HS-5 (cell line): Measurements from ENCODE around the gene MGME1.
A peak's percentile ranks its signal among the peaks of the same experiment; 100 is the strongest.

ENCODE experiments used
- DNase-seq: peaks from one replicate; pipeline ENCODE4 v3.0.0-alpha.2; 2012; ENCODE audit warnings: low read depth

Gene MGME1

DNA sequence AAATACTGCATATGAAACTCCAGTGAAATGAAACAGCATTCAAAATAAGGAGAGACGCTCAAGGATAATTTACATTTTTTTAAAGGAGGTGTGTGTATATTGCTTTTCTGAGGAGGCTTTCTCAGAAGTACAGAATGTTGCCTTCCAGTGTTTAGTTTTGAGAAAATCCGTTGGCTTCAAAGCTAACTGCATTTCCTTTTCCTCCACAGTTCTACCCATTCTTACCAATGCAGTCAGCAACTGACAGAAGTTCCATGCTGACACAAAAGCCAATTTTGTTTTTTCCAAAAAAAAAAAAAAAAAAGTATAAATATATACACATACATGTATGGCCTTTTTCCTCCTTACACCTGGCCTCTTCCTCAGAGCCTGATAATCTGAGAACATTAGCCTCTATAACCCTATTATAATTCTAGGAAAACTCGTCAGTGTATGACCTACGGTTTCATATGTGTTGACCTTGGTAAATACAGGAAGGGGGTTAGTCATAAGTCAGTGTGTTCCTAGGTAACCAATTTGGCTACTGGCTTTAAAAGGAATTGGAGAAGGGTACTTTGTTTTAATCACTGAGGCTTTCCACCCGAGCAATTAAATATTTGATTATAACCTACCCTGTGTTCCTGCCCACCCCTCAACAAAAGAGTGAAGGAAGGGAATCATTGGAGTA lies 24.2 kb downstream of the MGME1 start:
- no peak for DNase-seq

DNA sequence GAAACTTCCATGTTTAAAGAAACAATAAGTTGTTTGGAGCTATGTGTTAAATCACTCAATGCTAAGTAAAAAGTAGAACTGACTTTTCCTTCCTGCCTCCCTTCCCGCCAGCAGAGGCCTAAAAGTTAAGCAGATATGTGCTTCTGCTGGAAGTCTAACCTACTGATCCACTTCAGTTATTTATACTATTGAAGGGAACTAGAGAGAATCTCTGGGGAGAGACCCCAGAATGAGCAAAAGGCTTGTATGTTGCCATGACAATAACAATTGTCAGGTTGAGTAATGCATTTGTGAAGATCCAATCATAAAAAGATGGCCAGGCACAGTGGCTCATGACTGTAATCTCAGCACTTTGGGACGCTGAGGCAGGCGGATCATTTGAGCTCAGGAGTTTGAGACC lies 24.7 kb downstream of the MGME1 start:
- no peak for DNase-seq

DNA sequence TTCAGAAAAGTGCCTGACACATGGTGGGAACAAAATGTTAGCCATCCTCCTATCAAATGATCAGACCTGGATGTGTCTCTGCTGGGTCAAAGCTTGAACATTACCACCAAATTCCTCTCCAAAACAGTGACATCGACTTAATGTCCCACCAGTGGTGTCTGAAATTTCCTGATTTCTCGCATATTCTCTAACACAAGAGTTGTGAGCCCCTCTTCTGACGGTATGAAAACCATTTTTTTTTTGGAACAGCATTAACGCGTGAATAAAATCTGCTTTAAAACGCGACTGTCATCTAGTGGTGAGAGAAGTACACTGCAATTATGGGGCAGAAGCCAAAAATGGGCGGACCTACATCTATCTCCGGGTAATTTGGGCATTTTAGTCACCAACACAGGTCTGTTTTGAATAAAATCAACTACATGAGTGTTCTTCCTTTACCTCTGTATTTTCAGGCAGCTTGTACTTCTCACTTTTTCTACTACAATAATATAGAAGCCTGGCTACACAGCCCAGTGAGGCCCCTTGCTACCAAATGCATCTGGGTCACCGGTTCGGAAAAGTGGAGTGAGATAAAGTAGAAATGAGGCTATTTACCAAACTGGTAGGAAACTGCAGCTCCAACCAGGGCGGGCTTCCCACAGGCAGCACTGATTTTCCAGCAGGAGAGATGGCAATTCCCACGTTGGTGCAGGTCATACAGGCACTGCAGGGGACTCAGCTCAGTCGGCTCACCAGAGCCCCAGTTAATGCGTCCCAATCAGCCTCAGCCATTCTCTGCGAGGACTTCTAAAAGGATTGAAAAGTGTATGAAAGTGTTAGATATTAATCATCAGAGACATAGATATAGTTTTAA lies 27.4 kb downstream of the MGME1 start:
- peak; percentile 42 for DNase-seq

DNA sequence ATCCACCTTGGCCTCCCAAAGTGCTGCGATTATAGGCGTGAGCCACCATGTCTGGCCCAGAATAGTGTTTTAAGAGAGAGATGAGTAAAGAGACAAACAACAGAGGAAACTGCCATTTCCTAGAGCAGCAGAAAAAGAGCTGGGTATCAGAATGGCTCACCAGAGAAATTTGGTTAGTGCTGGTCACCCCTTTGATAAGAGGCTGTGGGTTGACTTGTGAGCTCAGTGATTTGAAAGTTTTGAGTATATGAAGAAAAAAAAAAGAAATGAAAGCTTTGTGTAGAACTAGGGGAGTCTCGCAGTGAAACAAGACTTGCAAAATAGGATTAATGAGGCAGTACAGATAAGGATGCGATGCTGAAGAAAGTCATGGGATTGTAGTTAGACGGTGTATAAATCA lies 29.6 kb downstream of the MGME1 start:
- no peak for DNase-seq

DNA sequence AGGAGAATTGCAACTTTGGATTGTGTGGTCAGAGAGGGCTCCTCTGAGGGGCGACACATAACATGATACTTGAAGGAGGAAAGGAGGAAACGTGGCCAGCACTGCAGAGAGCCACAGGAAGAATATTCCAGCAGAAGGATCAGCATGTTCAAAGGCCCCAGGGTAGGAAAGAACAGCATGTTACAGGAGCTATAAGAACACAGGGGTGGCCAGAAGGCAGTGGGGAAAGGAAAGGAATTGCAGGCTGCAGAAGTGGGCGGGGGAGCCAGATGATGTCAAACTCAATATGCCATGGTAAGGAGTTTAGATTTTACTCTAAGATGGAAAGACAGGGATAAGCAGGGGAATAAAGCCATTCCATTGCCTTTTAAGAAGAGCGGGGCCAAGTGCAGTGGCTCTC lies 30.7 kb downstream of the MGME1 start:
- DNase-seq: no peak

DNA sequence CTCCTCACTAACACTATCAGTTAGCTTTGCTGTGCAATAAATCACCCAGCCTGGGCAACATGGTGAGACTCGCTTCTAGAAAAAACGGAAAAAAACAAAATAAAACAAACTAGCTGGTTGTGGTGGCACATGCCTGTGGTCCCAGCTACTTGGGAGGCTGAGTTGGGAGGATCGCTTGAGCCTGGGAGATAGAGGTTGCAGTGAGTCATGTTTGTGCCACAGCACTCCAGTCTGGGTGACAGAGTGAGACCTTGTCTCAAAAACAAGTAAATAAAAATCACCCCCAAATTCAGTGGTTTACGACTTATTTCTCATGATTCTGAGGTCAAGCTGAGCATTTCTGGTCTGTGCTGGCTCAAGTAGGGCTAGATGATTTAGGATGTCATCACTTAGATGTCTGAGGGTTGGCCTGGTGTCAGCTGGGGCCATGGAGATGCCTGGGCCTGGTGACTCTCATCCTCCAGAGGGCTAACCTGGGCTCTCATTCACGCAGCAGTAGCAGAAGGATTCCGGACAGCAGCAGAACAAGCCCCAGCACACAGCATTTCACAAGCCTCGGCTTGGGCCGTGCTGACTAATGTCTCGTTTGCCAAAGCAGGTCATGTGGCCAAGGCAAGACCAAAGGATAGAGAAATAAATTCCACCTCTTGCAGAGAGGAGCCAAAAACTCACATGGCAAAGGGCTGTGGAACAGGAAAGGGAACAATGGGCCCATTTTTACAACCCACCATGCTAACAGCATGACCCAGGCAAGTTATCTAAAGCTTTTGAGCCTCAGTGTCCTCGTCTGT lies 32.5 kb downstream of the MGME1 start:
- no peak for DNase-seq

DNA sequence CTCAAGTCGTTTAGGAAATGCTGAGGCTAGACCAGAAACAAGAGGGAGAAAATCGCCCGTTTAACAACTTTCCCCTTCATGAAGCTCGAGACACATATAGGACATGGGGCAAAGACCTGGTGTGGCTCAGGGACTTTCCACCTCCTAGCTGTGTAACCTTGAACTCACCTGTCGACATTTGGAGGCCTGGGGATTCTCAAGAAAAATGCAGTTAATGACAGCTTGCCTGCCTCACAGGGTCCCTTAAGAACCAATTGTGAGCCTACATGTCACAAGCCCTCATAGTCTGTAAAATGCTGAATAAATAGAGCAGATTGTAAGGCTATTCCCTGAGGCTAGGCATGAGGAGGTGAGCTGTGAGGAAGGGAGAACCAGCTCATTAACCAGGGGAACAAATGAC lies 35.1 kb downstream of the MGME1 start:
- no peak for DNase-seq

DNA sequence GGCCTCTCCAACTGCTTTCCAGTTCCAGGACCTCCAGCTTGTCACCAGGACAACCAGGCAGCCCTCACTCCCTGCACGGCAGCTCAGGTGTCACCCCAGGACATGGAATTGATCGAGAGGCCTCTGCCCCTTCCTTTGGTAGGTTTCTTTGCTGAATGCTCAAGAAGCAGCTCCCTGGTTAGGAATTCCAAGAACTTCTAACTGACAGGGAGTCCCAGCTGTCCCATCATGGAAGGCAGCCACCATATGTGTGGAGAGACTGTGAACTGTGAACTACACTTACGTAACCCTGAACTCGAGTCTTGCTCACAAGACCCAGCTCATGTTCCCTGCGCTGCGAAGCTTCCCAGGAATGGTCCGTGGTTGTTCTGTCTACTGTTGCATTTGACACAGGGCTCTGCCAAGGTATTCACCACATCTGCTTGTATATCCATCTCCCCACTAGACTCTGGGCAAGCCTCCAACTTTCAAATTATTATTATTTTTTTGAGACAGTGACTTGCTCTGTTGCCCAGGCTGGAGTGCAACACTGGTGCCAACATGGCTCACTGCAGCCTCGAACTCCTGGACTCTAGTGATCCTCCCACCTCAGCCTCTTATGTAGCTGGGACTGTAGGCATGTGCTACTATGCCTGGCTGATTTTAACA lies 35.7 kb downstream of the MGME1 start:
- no peak for DNase-seq

DNA sequence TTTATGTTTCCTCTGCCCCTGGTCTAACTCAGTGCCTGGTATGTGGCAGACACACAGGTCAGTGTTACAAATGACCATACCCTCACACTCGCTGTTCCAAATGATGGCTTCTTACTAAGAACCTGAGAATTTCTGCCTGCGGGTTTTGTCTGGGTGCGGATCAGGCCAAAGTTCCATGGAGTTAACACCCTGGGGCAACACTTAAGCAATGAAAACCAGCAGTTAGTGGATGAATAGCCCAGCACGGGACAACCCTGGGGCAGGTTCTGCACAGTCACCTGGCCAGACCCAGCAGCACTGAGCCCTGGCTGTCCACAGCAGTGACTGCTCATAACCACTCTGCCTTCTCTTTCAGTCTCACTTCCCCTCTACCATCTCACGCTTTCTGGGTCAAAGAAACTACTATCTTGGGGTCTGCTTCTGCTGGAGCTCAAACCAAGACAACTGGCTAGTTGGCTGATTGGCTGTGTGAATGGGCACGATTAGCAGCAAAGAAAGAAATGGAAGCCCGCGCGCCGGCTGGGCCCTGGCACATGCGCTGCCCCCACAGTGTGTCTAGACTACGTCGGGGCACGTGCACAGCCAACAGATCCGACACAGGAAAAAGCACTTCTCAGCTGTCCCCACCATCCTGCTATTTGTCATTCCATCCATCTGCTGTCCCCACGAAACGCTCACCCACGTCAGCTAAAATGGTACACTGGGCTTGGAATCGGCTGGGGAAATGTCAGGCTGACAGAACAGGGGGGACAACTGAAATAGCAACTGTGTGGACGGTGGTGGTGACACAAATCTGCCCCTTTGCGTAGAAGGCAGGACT lies 36.6 kb downstream of the MGME1 start:
- no peak for DNase-seq

DNA sequence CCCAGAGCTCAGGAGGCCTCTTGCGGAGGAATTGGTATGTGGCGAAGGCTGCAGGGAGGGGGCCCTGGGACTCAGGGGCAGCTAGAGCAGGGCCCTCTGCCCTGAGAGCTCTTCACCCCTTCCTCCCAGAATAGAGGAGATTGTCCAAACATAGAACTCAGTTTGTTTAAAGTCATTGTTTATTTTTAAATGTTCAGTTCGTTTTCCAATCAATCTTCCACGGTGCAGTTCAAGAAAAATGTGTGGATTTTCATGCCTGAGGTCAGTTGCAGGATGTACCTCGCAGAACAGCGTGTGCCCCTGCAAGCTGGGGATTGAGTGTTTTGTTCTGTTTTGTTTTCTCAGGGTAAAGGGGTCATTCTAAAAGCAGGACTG lies 37.2 kb downstream of the MGME1 start:
- DNase-seq: no peak

DNA sequence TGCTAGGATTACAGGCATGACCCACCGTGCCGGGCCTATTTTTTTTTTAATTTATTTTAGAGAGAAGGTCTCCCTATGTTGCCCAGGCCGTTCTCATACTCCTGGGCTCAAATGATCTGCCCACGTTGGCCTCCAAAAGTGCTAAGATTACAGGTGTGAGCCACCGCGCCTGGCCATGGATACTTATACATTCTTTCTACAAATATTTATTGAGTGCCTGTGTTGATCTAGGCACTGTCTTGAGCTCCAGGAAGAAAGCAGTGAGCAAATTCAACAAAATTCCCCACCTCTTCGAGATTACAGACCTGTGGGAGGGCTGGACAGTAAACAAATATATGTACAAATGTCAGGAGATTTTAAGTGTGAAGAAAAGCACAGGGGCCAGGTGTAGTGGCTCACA lies 37.9 kb downstream of the MGME1 start:
- DNase-seq: no peak

DNA sequence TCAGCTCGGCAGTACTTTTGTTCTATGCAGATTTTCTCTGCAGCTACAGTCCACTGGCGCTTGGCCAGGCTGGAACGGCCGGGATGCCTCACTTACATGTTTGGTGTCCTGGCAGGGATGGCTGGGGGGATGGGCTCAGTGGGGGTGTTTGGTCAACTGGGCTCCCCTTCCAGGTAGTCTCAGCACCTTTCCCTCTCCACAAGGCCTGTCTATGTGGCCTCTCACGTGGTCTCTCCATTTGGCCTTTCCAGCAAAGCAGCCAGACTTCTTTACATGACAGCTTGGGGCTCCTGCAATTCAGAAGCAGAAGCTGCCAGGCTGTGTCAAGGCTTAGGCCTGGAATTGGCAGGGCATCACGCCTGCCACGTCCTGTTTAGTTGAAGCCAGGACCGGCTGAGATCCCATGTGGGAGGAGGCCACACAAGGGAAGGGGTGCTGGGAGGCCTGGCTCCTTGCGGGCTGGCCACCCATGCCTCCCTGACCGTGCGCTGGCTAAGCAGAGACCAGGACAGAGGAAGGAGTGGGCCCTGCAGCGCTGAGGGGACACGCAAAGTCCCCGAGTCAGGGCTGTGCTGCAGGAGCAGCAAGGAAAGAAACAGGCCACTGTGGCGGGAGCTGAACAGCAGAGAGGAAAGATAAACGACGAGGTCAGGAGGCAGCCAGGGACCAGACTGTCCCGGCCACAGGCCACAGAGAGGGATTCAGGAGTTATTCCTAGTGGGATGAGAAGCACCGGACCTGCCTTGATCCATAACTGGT lies 38.9 kb downstream of the MGME1 start:
- DNase-seq: no peak

DNA sequence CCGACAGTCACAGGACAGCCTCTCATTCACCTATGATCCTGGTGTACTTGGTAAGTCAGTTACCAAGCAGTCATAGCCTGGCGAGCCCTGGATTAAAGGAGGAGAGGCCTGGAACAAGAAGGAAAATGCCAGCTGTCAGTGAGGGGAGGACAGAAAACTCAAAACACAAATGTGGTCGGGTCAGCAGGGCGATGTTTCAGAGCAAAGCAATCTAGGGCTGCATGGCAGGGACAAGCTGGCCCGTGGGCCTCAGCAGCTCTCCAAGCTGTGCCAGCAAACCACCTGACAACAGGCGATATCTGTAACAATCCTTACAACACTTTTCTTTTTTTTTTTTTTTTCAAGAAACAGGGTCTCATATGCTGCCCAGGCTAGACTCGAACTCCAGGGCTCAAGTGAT lies 40.3 kb downstream of the MGME1 start:
- DNase-seq: no peak

DNA sequence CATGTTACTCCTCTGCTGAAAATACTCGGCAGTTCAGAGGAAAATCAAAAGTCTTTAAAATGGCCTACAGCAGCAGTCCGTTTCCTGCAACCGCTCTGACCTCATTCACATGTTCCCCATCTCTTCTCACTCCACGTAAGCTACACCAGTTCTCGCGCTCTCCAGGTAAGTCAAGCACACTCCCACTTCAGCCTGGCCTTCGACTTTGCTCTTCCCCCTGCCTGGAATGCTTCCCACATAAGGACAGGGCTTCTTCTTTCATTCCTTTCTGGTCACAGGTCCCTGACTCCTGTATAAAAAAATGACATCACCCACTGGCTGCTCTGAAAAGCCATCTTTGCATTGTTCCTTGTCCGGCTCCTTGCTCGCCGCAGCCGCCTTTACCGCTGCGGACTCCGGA lies 42.7 kb downstream of the MGME1 start:
- no peak for DNase-seq

DNA sequence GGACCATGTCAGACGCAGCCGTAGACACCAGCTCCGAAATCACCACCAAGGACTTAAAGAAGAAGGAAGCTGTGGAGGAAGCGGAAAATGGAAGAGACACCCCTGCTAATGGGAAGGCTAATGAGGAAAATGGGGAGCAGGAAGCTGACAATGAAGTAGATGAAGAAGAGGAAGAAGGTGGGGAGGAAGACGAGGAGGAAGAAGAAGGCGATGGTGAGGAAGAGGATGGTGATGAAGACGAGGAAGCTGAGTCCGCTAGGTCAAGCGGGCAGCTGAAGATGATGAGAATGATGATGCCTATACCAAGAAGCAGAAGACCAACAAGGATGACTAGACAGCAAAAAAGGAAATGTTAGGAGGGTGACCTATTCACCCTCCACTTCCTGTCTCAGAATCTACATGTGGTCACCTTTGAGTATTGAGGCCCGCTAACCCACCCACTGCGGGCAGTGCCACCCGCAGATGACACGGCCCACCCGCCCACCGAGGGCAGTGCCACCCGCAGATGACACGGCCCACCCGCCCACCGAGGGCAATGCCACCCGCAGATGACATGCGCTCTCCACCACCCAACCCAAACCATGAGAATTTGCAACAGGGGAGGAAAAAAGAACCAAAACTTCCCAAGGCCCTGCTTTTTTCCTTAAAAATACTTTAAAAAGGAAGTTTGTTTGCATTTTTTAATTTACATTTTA lies 43.3 kb downstream of the MGME1 start:
- no peak for DNase-seq

DNA sequence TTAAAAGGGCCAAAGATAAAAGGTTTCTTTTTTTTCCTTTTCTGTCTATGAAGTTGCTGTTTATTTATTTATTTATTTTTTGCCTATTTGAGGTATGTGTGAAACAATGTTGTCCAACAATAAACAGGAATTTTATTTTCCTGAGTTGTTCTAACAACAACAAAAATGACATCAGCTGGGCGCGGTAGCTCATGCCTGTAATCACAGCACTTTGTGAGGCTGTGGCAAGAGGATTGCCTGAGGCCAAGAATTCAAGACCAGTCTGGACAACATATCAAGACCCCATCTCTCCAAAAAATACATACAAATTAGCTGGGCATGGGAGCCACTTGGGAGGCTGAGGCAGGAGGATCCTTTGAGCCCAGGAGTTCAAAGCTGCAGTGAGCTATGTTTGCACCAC lies 44.1 kb downstream of the MGME1 start:
- no peak for DNase-seq

DNA sequence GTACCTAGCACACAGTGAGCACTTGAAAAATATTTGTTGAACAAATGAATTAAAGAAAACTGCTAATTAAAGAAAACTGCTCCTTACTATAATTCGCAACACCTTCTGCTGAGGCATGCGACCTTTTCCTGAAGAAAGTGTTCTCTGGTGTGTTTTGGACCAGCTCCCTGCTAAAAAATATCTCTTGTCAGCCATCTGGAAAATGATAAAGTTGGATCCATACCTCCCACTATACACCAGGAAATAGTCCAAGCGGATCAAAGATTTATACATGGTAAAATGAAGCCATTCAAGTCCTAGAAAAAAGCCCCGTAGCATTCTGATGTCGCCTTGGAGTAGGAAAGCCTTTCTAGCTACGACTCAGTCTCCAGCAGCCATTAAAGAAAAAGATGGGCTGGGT lies 45.6 kb downstream of the MGME1 start:
- DNase-seq: no peak

DNA sequence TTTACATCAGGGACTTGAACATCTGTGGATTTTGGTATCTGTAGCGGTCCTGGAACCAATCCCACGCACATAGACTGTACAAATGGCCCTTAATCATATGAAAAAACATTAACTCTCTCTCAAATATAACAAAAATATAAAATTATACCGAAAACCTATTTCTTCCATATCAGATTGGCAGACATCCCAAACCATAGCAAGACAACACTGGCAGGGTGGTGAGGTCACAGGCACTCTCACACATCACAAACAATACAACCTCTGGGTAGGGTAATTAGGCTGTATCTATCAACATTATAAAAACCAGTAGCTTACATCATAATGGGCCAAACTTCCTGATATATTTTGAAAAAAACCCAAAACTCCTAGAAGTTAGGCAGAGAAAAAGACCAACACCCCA lies 48.0 kb downstream of the MGME1 start:
- no peak for DNase-seq

DNA sequence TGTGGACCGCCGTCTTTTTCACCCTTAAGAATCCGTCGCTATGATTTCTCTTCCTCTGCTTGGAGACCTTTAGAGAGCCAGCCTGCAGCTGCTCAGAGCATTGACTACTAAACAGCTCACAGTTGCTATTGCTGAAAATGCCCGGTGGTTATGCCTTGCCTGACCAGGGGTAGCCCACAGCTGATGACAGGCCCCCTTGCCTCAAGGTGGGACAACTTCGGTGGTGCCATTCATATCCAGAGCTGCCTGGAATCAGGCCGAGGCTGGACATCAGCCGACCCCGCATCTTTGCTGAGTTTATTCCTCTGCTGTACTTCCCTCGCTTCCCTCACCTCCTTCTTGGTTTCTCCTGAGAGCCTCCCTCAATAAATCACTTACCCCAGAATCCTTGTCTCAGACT lies 49.3 kb downstream of the MGME1 start:
- DNase-seq: no peak

DNA sequence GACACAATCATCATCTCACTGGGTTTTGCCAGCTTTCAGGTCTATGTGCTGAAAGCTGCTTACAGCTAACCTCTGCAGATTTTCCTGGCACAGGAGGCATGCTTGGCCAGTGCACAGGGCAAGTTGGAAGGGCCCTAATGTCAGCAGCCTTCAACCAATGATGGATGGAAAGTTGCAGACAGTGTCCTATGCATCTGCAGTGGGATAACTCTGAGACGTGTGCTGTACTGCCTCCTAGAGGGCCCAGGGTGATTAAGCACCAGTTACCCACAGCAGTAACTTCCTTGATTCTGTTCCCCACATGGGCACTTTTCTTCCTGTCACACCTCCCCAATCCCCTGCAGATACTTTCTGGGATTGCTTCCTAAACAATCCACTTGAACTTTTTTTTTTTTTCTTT lies 50.2 kb downstream of the MGME1 start:
- DNase-seq: no peak
